Common myeloid progenitor, CD34-positive (primary cell): ENCODE data around the gene PEF1.

Source experiments
- CTCF ChIA-PET: fragments of 350-600 bp; sonication (Branson Sonifier 250); formaldehyde crosslinking; loops from one replicate; lab custom pipeline; 2021; ENCODE audit warnings: antibody characterized with exemption; lab: Charles Lee
- POLR2A ChIA-PET: fragments of 350-600 bp; sonication (Branson Sonifier 250); formaldehyde crosslinking; loops from one replicate; lab custom pipeline; 2021; ENCODE audit warnings: antibody characterized with exemption; lab: Charles Lee
- DNase-seq, 3 donors: peaks; one replicate each; pipeline versions ENCODE4 v3.0.0 to v3.0.0-alpha.2; 2013
- H3K27ac ChIP-seq, 2 experiments: 1 replicate in 1 of 2; 2 replicates in 1 of 2; pipeline ENCODE4 v1.7.0; 2013; ENCODE audit warnings: inconsistent platforms in 2 of 2, low read length in 2 of 2, mild to moderate bottlenecking in 2 of 2, low read depth in 1 of 2, moderate library complexity in 1 of 2; ENCODE audit not compliant: severe bottlenecking in 2 of 2, insufficient read depth in 1 of 2, poor library complexity in 1 of 2
- H3K27me3 ChIP-seq, 5 experiments: replicated peaks in 2 of 5; 1 replicate in 3 of 5; 2 replicates in 2 of 5; pipeline versions ENCODE4 v1.6.1 to v1.7.0; 2013; ENCODE audit warnings: low read length in 4 of 5, mild to moderate bottlenecking in 2 of 5, moderate library complexity in 2 of 5, inconsistent platforms in 1 of 5; ENCODE audit not compliant: insufficient read depth in 5 of 5, control insufficient read depth in 4 of 5
- H3K36me3 ChIP-seq, 4 experiments: 1 replicate in 2 of 4; 2 replicates in 2 of 4; pipeline versions ENCODE4 v1.6.1 to v1.7.0; 2013; ENCODE audit warnings: low read length in 3 of 4, control low read depth in 1 of 4, mild to moderate bottlenecking in 1 of 4; ENCODE audit not compliant: control insufficient read depth in 4 of 4, insufficient read depth in 4 of 4
- H3K4me1 ChIP-seq, 4 experiments: 1 replicate in 3 of 4; 2 replicates in 1 of 4; pipeline versions ENCODE4 v1.6.1 to v1.7.1; 2013; ENCODE audit warnings: low read length in 3 of 4, mild to moderate bottlenecking in 3 of 4, control low read depth in 1 of 4, inconsistent platforms in 1 of 4, moderate library complexity in 1 of 4; ENCODE audit not compliant: control insufficient read depth in 4 of 4, insufficient read depth in 4 of 4; ENCODE audit errors: control extremely low read depth in 1 of 4
- H3K4me3 ChIP-seq, 7 experiments: 1 replicate in 4 of 7; 2 replicates in 3 of 7; pipeline versions ENCODE4 v1.5.1 to v1.7.0; 2013; ENCODE audit warnings: mild to moderate bottlenecking in 7 of 7, low read length in 6 of 7, moderate library complexity in 6 of 7, inconsistent platforms in 2 of 7, low read depth in 2 of 7, control low read depth in 1 of 7; ENCODE audit not compliant: insufficient read depth in 4 of 7, control insufficient read depth in 1 of 7; ENCODE audit errors: extremely low read depth in 1 of 7
- H3K9me3 ChIP-seq, 5 experiments: 1 replicate in 4 of 5; 2 replicates in 1 of 5; pipeline versions ENCODE4 v1.6.1 to v1.7.1; 2013; ENCODE audit warnings: low read length in 4 of 5, mild to moderate bottlenecking in 2 of 5, inconsistent platforms in 1 of 5, low read depth in 1 of 5, moderate library complexity in 1 of 5; ENCODE audit not compliant: control insufficient read depth in 4 of 5, insufficient read depth in 2 of 5; ENCODE audit errors: control extremely low read depth in 1 of 5
- WGBS: methylation state at CpG from one replicate; pipeline ENCODE4 v1.1.5; 2013; ENCODE audit not compliant: insufficient coverage; 5-methylcytosine and 5-hydroxymethylcytosine counted together

The PEF1 gene

DNA sequence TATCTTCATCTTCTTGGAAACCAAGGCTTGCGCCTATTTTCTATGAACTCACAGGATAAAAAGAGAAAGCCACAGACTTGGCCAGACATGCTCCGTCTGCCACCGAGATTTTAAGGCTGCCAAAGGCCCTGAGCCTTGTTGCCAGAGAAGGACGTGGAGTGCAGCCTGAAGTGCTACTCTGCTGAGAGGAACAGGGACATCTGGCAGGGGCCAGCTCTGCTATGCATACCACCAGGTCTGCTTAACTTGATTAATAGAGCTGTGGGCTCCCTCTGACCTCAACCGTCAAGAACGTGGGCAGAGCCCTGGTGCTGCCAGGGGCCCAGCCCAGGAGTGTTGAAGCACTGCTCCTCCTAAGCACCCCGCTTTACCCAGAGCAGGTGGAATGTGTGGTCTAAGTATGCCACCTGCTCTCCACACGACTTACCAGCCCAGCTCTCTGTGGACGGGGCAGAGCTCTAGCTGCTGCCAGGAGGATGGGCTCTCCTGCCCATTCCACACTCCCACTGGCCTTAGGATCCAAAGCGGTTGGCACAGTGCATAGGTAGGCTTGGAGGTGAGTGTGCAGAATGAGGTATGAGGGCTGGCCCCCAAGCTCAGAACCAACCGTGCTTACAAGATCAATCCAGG, 16.6 kb downstream of the PEF1 start:
- H3K27me3 ChIP-seq, result no peaks in the 10 kb centered on the region
- no peak for DNase-seq
- no peak overlapping the region for H3K4me3 ChIP-seq
- no peak overlapping the region for H3K27ac ChIP-seq
- peaks cover 9 to 61% (median 40%) of the 10 kb centered on the region in 4 experiments for H3K36me3 ChIP-seq
- H3K9me3 ChIP-seq, result no peaks in the 10 kb centered on the region
- CTCF ChIA-PET, result interaction anchor here (1.1 to 4.2 kb wide), 4 partner anchors 10 to 63 kb away, joined by 4 to 24 read pairs (median 5); no protein-coding TSS in a partner anchor
- no peaks in the 10 kb centered on the region for H3K4me1 ChIP-seq
- POLR2A ChIA-PET, result no interaction called here
- WGBS, result 87% methylated on average over 8 of the region's 11 CpGs

DNA sequence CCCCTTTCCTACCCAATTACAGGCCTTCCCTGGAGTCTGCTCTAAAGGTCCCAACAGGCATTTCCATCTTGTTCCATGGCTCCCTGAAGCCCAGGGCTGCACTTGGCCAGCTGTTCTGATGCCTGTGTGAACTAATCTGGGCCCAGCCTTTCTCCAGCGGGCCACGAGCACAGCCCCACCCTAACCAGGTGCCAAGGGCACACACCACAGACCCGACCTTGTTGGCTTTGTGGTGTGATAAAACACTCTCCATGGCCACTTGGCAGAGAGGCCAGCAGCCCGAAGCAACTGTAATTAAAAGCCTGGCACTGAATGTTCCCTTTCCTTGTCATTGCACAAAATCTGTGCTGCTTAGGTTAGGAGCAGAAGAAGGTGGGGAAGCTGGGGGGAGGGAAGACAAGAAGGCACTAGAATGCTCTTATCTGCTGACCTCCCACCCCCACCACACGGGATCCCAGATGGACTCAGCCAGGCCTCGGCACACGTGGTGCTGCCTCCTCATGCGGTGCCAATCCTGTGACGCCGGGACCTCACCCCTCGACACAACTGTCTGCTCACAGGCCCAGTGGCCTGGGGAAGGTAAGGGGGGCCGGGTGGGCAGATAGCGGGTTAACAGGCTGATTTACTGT, 17.3 kb downstream of the PEF1 start:
- Histone ChIP-seq H3K9me3 (no peaks in the 10 kb centered on the region), H3K27ac (no peak overlapping the region), H3K36me3 (peaks cover 9 to 54% (median 34%) of the 10 kb centered on the region in 4 experiments), H3K4me3 (no peak overlapping the region), H3K27me3 (no peaks in the 10 kb centered on the region), H3K4me1 (no peaks in the 10 kb centered on the region)
- no peak for DNase-seq
- 94% methylated on average over 11 of the region's 13 CpGs for WGBS
- ChIA-PET POLR2A (interaction anchor here (0.6 kb wide), 1 partner anchor 527 kb away, joined by 3 read pairs; no protein-coding TSS in a partner anchor), CTCF (interaction anchor here (0.9 to 1.5 kb wide), 3 partner anchors 9 to 62 kb away, joined by 4 to 5 read pairs (median 5); no protein-coding TSS in a partner anchor)

DNA sequence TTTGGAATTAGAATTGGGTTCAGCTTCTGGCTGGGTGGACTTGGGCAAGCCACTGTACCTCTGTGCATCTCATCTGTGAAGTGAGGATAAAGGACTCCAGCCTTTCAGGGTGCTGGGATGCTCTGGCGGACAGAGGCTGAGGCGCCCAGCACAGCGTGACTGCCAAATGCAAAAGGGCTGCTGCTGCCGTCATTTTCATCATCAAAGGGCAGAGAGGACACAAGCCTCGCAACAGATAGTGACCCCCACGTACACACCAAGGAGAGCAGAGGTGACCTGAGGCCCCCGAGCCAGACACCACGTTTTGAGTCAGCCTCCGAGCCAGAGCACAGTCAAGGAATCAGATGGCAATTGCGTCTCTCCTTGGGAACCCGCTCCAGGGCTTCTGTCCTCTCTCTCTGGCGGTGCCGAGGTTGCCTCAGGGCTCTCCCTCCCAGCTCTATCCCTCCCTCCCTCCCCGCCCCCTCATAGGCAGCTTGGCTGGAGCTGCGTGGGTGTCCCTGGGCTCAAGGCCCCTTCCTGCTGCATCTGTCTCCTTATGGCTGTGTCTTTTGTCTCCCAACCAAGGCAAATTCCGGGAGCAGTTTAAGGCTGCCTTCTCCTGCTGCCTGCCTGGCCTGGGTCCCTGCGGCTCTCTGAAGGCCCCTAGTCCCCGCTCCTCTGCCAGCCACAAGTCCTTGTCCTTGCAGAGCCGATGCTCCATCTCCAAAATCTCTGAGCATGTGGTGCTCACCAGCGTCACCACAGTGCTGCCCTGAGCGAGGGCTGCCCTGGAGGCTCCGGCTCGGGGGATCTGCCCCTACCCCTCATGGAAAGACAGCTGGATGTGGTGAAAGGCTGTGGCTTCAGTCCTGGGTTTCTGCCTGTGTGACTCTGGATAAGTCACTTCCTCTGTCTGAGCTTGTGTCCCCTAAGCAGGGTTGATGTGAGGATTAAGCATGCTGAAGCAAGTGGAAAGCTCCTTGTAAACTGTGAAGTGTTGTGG, 18.2 kb downstream of the PEF1 start:
- Histone ChIP-seq H3K4me3 (no peak overlapping the region), H3K27me3 (no peaks in the 10 kb centered on the region), H3K36me3 (peaks cover 5 to 45% (median 25%) of the 10 kb centered on the region in 4 experiments), H3K27ac (no peak overlapping the region), H3K9me3 (no peaks in the 10 kb centered on the region), H3K4me1 (no peaks in the 10 kb centered on the region)
- ChIA-PET CTCF (interaction anchor here (0.9 to 1.5 kb wide), 4 partner anchors 8 to 61 kb away, joined by 4 to 5 read pairs (median 4); partner anchors contain the start of gene PEF1), POLR2A (interaction anchor here (0.6 kb wide), 1 partner anchor 527 kb away, joined by 3 read pairs; no protein-coding TSS in a partner anchor)
- WGBS, result 95% methylated on average over 22 of the region's 23 CpGs
- no peak for DNase-seq

DNA sequence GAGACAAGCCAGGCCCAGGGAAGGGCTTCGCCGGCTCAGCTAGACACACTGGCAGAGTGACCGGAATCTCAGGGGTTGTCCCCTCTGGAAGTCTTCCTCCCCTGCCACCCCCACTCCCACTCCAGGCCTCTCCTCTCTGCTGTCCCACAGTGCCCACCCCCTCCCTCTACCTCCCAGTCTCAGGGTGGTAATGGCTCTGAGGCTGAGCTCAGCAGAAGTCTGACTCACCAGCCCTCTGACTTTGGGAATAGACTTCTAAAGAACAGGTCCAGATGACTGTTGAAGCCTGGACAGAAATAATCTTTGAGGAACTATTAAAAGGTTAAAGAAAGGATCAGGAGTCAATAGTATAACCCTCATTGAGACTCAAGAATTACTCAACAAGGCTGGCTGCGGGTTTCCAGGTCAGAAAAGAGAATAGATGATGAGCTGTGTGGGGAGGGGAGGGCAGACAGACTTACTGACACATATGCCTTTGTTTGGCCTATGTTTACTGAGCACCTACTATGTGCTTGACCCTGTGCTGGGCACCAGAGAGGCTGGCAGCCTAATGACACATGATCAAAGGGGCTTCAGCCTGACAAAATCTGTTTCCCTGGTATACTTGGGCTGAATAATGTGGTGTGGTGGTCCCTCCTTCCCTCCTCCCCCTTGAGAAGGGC, 19.0 kb downstream of the PEF1 start:
- Histone ChIP-seq H3K9me3 (no peaks in the 10 kb centered on the region), H3K36me3 (peaks cover 5 to 37% (median 20%) of the 10 kb centered on the region in 4 experiments), H3K27me3 (no peaks in the 10 kb centered on the region), H3K27ac (no peak overlapping the region), H3K4me1 (no peaks in the 10 kb centered on the region), H3K4me3 (no peak overlapping the region)
- POLR2A ChIA-PET, result no interaction called here
- no peak for DNase-seq
- CTCF ChIA-PET, result interaction anchor here (1.4 kb wide), 1 partner anchor 18 kb away, joined by 4 read pairs; the partner anchor contains the start of gene PEF1
- 93% methylated on average over 4 of the region's 4 CpGs for WGBS

DNA sequence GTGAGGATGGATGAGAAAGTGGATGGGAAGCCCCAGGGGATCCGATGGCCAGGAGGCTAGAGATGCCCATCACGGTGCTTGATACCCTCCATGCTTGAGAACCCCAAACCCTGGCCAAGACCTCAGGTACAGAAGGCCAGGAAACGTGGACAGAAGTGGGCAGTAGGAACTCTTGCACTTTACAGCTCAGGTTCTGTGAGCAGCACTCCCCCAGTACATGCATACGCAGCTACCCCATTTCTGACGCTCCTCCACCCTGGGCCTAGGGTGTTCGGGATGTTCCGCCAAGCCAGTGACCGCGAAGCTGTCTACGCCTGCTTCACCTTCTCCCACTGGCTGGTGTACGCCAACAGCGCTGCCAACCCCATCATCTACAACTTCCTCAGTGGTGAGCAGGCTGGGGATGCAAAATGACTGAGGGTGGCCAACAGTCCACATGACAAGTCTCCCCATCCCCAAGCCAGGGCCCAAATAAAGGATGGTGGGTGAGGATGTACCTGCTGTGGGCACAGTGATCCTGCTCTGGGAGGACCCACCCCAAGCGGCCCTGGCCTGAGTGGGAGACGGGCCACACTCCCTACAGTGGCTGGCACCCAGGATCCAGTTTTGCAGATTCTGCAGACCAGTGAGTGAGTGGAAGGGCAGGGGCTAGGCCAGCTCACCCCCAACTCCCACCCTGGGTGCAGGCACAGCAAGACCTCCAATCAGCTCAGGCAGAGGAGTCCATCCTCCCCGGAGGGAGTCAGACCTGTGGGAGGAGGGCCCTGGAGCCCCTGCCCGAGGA, 19.8 kb downstream of the PEF1 start:
- Histone ChIP-seq H3K9me3 (no peaks in the 10 kb centered on the region), H3K27me3 (no peaks in the 10 kb centered on the region), H3K27ac (no peak overlapping the region), H3K4me3 (no peak overlapping the region), H3K36me3 (peaks cover 5 to 30% (median 16%) of the 10 kb centered on the region in 4 experiments), H3K4me1 (no peaks in the 10 kb centered on the region)
- CTCF ChIA-PET, result interaction anchor here (1.1 to 1.4 kb wide), 2 partner anchors 17 to 19 kb away, joined by 3 to 4 read pairs; partner anchors contain the start of gene PEF1
- no peak for DNase-seq
- POLR2A ChIA-PET, result no interaction called here
- WGBS, result 94% methylated on average over 12 of the region's 16 CpGs

DNA sequence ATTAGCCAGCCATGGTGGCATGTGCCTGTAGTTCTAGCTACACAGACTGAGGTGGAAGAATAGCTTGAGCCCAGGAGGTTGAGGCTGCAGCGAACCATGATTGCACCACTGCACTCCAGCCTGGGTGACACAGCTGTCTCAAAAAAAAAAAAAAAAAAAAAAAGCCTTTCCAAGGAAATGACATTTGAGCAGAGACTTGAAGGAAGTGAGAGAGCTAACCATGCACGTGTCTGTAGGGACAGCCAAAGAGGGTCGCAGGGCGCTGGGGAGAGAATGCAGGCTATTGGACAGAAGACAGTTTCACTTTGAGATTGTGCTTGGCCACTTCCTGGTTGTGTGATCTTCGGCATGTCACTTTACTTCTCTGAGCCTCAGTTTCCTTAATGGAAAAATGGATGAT, 20.4 kb downstream of the PEF1 start:
- H3K4me3 ChIP-seq, result no peak overlapping the region
- no peaks in the 10 kb centered on the region for H3K9me3 ChIP-seq
- H3K27ac ChIP-seq, result no peak overlapping the region
- no peak for DNase-seq
- POLR2A ChIA-PET, result no interaction called here
- no peaks in the 10 kb centered on the region for H3K4me1 ChIP-seq
- CTCF ChIA-PET, result interaction anchor here (1.1 to 1.4 kb wide), 2 partner anchors 14 to 17 kb away, joined by 3 to 5 read pairs; no protein-coding TSS in a partner anchor
- H3K27me3 ChIP-seq, result no peaks in the 10 kb centered on the region
- 81% methylated on average over 5 of the region's 5 CpGs for WGBS
- H3K36me3 ChIP-seq, result peaks cover 5 to 23% (median 13%) of the 10 kb centered on the region in 4 experiments
